GM11168 (cell line): ENCODE data around the gene ZNF587B.
"Not testable (repeated sequence)": the region's sequence is repeated elsewhere in the genome, so short reads cannot be mapped to it uniquely, and the experiment has no call there.

ENCODE experiments used
- in situ Hi-C: fragments of 300-500 bp; cut with MboI; formaldehyde crosslinking; loops from one replicate; pipeline ENCODE4 v1.12.0; 2022; ENCODE audit warnings: low sequenced_read_pairs; ENCODE audit not compliant: unreplicated experiment

Gene ZNF587B

GRCh38 chr19:57862351-57862750, 32.3 kb downstream of the ZNF587B start:
- in situ Hi-C loops, result not testable (repeated sequence)

- in situ Hi-C loops, result no loop called here
Measured at GRCh38 chr19:57867868-57868492, 37.9 kb downstream of the ZNF587B start.

GRCh38 chr19:57869655-57870054, 39.6 kb downstream of the ZNF587B start:
- in situ Hi-C loops, result not testable (repeated sequence)

- in situ Hi-C loops, result no loop called here
Measured at GRCh38 chr19:57870225-57870624, 40.1 kb downstream of the ZNF587B start.

- in situ Hi-C loops, result no loop called here
Measured at GRCh38 chr19:57872450-57872849, 42.4 kb downstream of the ZNF587B start.

GRCh38 chr19:57873883-57874799, 44.0 kb downstream of the ZNF587B start:
- in situ Hi-C loops, result not testable (repeated sequence)

DNA sequence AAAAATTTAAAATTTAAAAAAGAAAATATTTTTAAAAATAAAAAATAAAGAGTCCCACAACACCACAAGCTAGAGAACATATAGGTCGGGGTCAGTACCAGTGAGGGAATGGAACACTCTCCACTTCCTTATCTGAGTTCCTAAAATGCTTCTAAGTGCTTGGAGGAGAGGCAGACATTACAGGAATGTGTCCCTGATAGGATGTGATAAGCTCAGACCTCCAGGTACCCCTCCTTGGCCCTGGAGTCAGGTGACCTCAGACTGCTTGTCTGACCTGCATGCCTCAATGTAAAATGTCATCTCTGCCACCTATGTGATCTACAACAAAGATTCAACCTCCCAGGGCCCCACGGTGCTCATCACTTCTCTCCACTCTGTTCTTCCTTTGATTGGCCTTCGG, 55.9 kb downstream of the ZNF587B start:
- in situ Hi-C loops, result no loop called here

DNA sequence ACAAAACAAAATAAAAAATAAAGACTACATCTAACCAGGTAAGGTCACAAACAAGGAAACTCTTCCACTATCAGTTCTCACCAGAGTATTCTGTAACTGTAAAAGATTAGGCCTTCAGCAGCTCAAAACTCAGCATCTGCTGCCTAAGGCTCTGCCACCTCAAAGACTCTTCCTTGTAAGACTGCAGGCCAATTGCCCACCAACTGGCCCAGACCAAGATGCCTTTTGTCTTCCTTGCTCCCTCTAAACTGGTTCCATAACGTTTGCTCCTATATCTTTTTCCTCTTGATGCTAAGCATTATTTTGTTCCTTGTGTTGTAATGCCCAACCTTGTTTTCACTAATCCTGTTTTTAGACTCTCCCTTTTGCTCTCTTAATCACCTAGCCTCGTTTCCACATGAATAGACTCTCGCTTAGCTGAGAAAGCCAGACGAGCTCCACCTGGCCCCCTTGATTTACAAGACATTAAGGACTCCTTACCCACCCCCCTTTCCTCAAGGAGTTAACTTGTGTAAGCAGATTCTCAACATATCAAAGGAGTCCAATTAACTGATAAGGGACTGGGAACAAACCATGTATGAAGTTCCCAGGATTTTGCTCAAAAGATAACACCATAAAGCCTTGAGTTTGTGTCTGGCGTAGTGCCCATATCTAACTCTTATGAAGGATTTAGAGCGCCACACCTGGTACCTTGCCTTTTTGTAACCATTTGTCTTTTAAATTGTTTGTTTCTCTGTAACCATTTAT, 57.3 kb downstream of the ZNF587B start:
- in situ Hi-C loops, result no loop called here

DNA sequence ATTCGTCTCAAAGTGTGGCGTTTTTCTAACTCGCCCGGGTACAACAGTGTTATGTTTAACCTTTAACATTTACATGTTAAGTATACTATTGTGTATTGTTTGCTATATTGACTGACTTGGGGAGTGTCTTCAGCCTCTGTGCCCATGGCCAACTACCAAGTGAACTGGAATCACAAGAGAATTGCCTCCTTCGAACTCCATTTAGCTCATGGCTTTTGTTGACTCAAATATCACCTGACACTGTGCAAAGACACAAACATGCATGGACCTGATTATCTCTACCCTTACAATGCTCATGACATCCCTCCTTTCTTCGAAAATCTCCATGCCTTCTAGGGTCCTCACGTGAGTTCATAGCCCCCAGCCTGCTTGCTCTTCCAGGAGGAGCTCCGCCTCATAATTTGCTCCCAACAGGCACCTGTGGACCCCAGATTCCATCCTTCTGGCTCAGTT, 58.0 kb downstream of the ZNF587B start:
- in situ Hi-C loops, result no loop called here

DNA sequence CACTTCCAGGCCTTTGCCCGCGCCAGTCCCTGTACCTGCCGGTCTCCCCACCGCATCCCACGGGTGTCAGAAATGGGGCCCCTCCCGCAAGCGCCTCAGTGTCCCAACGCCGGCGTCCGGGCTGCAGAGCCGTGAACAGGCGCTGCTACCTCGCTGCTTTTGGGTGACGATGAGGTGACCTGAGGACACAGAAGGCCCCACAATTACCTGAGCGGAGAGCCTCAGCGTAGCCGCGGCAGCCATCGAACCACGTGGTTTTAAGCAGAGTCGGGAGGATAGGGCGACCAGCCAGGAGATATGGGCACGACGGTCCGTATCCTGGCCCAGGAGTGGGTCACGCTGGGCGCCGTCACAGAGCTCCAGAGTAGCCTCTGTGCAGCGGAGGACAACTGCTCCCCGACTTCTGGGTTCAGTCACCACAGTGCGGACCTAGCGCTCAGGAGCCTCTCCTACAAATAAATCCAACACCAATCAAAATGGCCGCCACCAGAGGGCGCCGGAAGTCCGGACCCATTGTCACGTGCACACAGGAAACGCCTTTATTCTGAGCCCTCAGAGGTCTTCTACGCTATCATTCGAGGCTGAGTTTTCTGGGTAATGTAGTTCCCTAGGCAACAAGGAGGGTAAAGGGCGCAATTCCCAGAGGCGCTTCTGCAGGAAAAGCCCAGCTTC, 58.6 kb downstream of the ZNF587B start, which contains the start of gene ZNF814:
Gene ZNF814, minus strand, starts transcription at position 478 of the 672 bp plus-strand sequence. Its CDS starts 235 bp downstream, at position 243.
- in situ Hi-C loops, result no loop called here

- in situ Hi-C loops, result not testable (repeated sequence)
Measured at GRCh38 chr19:57890706-57891105, 60.6 kb downstream of the ZNF587B start.
